Colonic mucosa (tissue), 4 donors: Measurements from ENCODE around the gene TEKT2. TPM values are rescaled to one million over a fixed set of nuclear protein-coding genes. Genes with fewer than 3 reads are reported as not detected.

Experiments used
- DNase-seq: peaks from one replicate; pipeline ENCODE4 v3.0.0-alpha.2; 2020
- H3K27ac ChIP-seq: fragments of 200-600 bp; one replicate; pipeline ENCODE4 v1.8.0; 2021
- H3K27me3 ChIP-seq: fragments of 200-600 bp; one replicate; pipeline ENCODE4 v1.8.0; 2021
- H3K36me3 ChIP-seq: fragments of 200-600 bp; one replicate; pipeline ENCODE4 v1.8.0; 2021
- H3K4me1 ChIP-seq: fragments of 200-600 bp; one replicate; pipeline ENCODE4 v1.8.0; 2021; ENCODE audit warnings: mild to moderate bottlenecking
- H3K4me3 ChIP-seq: fragments of 200-600 bp; one replicate; pipeline ENCODE4 v1.8.0; 2021
- H3K9ac ChIP-seq, 2 donors: one replicate each; pipeline ENCODE4 v1.7.0; 2013; ENCODE audit warnings: control low read depth in 2 of 2, low read depth in 2 of 2, low read length in 2 of 2
- H3K9me3 ChIP-seq: fragments of 200-600 bp; one replicate; pipeline ENCODE4 v1.8.0; 2021
- intact Hi-C: fragments of 100-400 bp; cut with DNase I; formaldehyde crosslinking; loops from one replicate; pipeline ENCODE4 v1.14.1; 2022
- total RNA-seq, 2 donors: library from RNA; stranded (reverse); fragmentation: NEBNext Ultra II Directional in 1 of 2; extraction: Animal tissue kit (Norgen Biotek cat#: 25700) in 1 of 2; gene quantifications; one replicate each; pipeline ENCODE4 v1.2.1, GENCODE V29; 2021
- TF ChIP-seq, protein P1 (sequence below): fragments of 200-600 bp; IDR thresholded peaks from one replicate; pipeline ENCODE4 v1.8.0; 2022; ENCODE audit warnings: antibody characterized with exemption, mild to moderate bottlenecking
- donor health status: healthy.
- donor health status: DM: no; HTN: no; CAD: no.
- donor health status: DM: no; HTN: no; CAD: no.

TEKT2 gene
- total RNA-seq, 2 donors from 2014 or later = 0.13 TPM; not detected in 1

DNA sequence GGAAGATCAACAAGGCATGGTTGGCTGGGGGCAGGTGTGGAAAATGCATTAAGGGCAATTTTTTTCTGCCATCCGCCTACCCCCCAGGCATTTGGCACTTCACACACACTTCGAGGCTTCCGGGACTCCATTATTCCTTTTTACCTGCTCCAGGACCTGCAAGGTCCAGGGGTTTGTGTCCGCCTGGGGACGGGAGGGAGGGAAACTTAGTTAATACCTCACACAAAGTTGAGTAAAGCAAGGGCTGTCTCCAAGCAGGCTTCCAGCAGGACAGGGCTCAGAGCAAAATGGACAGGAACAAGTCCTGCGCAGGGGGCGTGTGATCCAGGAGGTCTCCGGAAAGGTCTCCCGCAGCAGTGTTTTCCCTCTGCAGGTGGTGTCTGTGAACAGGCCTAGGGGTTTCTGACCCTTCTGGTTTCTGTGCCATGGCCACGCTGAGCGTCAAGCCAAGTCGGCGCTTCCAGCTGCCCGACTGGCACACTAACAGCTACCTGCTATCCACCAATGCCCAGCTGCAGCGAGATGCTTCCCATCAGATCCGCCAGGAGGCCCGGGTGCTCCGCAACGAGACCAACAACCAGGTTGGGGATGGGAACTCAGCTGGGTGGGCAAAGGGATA, 712 bp downstream of the TEKT2 start:
- no peak overlapping the region for H3K27ac ChIP-seq
- H3K9me3 ChIP-seq = no peaks in the 10 kb centered on the region
- no peaks in the 10 kb centered on the region for H3K27me3 ChIP-seq
- peak overlapping the region; percentile 29 for H3K4me3 ChIP-seq
- no peaks in the 10 kb centered on the region for H3K36me3 ChIP-seq
- intact Hi-C loops = loop anchor here (10.0 kb wide), 1 partner anchor 150 kb away; the partner anchor contains the start of gene AGO3
- no peak for DNase-seq
- H3K9ac ChIP-seq = no peak overlapping the region
- TF ChIP-seq, protein P1, sequence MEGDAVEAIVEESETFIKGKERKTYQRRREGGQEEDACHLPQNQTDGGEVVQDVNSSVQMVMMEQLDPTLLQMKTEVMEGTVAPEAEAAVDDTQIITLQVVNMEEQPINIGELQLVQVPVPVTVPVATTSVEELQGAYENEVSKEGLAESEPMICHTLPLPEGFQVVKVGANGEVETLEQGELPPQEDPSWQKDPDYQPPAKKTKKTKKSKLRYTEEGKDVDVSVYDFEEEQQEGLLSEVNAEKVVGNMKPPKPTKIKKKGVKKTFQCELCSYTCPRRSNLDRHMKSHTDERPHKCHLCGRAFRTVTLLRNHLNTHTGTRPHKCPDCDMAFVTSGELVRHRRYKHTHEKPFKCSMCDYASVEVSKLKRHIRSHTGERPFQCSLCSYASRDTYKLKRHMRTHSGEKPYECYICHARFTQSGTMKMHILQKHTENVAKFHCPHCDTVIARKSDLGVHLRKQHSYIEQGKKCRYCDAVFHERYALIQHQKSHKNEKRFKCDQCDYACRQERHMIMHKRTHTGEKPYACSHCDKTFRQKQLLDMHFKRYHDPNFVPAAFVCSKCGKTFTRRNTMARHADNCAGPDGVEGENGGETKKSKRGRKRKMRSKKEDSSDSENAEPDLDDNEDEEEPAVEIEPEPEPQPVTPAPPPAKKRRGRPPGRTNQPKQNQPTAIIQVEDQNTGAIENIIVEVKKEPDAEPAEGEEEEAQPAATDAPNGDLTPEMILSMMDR = no peak
- H3K4me1 ChIP-seq = no peaks in the 10 kb centered on the region

DNA sequence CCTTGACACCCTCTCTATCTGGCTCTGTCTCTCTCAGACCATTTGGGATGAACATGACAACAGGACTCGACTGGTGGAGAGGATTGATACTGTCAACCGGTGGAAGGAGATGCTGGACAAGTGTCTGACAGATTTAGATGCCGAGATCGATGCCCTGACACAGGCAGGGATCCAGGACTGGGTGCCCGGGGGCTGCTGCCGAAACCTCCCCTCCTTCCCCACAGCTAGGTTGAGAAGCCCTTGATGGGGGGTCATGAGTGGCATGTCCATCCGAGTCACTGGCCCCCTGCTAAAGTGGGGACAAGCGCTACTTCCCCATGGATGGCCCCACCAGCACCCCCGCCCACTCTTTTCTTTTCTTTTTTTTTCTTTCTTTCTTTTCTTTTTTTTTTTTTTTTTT, 1.2 kb downstream of the TEKT2 start:
- Histone ChIP-seq H3K4me3 (no peak overlapping the region), H3K9me3 (no peaks in the 10 kb centered on the region), H3K27ac (no peak overlapping the region), H3K4me1 (no peaks in the 10 kb centered on the region), H3K36me3 (no peaks in the 10 kb centered on the region), H3K27me3 (no peaks in the 10 kb centered on the region), H3K9ac (no peak overlapping the region)
- no peak for DNase-seq
- TF ChIP-seq, protein P1 = no peak
- intact Hi-C loops = loop anchor here (10.0 kb wide), 1 partner anchor 150 kb away; the partner anchor contains the start of gene AGO3

DNA sequence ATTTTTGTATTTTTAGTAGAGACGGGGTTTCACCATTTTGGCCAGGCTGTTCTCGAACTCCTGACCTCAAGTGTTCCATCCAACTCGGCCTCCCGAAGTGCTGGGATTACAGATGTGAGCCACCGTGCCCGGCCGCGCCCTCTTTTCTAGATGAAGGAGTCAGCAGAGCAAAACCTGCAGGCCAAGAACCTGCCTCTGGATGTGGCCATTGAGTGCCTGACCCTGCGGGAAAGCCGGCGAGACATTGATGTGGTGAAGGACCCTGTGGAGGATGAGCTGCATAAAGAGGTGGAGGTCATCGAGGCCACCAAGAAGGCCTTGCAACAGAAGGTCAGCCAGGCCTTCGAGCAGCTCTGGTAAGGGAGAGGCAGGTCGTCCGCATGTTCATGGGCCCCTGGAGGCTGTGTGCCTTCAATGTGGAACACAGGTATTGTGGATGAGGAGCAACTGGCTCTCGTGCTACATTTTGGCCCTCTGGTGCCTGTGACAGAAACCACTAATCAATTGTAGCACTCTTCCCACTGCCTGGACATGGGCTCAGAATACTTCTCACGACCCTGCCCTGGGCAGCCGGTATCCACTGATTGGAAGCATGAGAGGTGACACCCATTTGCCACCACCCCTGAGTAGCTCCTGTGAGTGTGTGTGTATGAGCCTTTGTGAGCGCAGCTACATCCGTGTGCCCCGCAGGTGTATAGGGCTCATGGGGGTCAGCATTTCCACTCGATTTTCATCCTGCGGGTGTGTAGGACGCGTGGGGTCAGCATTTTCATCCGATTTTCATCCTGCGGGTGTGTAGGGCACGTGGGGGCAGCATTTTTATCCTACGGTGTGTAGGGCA, 2.0 kb downstream of the TEKT2 start:
- Histone ChIP-seq H3K4me1 (no peaks in the 10 kb centered on the region), H3K9ac (no peak overlapping the region), H3K9me3 (no peaks in the 10 kb centered on the region), H3K27me3 (no peaks in the 10 kb centered on the region), H3K27ac (no peak overlapping the region), H3K36me3 (no peaks in the 10 kb centered on the region), H3K4me3 (no peak overlapping the region)
- TF ChIP-seq, protein P1 = no peak
- intact Hi-C loops = loop anchor here (10.0 kb wide), 1 partner anchor 151 kb away; the partner anchor contains the start of gene AGO3
- no peak for DNase-seq

DNA sequence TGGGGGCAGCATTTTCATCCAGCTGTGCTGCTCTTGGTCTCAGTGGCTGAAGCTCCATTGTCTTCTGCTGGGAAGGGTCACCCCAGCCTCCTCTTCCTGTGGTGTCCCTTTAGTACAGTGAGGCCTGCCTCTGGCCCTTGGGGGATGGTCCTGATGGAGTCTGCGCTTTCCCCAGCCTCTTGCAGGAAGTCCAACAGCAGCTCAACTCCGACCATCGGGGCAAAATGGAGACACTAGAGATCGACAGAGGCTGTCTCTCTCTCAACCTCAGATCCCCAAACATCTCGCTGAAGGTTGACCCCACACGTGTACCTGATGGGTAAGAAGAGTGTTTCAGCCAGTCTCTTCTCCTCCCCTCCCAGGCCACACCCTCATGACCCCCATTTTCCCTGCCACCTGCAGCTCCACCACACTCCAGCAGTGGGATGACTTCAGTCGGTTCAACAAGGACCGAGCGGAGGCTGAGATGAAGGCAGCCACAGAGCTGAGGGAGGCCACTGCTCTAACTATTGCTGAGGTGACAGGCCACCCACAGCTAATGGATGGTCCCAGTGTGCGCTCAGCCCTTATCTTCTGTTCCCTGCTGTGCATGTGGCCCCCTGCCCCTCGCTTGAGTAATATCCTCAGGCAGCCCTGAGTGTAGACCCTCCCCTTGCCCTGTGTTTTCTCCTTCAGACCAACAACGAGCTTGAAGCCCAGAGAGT, 2.8 kb downstream of the TEKT2 start:
- Histone ChIP-seq H3K27me3 (no peaks in the 10 kb centered on the region), H3K9me3 (no peaks in the 10 kb centered on the region), H3K27ac (no peak overlapping the region), H3K4me1 (no peaks in the 10 kb centered on the region), H3K4me3 (no peak overlapping the region), H3K36me3 (no peaks in the 10 kb centered on the region), H3K9ac (no peak overlapping the region)
- intact Hi-C loops = loop anchor here (10.0 kb wide), 1 partner anchor 152 kb away; the partner anchor contains the start of gene AGO3
- TF ChIP-seq, protein P1 = no peak
- DNase-seq = no peak
